ENCODE results near the gene PLPPR3.

DNA sequence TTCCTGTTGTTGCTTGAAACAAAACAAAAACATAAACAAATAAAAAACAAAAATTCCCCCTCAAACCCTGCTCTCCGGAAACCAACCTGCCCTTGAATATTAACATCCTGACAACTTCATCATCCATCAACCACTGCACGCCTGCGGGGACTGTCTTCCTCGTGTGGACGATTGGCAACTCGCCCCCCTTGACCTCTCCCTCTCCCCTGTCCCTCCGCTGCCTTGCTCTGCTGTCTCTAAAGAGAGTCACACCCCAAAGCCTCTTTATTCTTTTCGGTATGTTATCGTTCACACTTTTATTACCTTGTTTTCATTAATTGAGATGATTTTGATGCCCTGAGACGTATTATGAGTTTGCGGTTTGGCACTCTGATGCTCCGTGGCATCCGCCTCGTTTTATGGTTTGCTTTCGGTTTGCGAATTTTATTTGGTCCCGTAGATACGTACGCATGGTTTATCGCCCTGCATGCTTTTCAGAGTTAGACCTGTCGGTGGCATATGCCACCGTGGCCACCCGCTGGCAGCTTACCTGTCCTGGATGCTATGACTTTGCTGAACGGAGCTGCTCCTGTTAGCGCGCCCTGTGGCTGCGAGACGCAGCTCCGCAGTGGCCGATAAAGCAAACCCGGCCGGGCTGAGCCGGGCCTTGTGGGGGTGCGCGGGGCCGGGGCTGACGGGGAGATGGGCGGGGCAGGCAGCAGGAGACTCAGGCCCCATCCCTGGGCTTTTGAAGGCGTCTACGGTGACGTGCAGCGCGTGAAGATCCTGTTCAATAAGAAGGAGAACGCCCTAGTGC lies 13.9 kb downstream of the PLPPR3 start:
- TF ChIP-seq, protein P1, sequence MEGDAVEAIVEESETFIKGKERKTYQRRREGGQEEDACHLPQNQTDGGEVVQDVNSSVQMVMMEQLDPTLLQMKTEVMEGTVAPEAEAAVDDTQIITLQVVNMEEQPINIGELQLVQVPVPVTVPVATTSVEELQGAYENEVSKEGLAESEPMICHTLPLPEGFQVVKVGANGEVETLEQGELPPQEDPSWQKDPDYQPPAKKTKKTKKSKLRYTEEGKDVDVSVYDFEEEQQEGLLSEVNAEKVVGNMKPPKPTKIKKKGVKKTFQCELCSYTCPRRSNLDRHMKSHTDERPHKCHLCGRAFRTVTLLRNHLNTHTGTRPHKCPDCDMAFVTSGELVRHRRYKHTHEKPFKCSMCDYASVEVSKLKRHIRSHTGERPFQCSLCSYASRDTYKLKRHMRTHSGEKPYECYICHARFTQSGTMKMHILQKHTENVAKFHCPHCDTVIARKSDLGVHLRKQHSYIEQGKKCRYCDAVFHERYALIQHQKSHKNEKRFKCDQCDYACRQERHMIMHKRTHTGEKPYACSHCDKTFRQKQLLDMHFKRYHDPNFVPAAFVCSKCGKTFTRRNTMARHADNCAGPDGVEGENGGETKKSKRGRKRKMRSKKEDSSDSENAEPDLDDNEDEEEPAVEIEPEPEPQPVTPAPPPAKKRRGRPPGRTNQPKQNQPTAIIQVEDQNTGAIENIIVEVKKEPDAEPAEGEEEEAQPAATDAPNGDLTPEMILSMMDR (IDR thresholded peaks at IDR 0.05; ENCODE audit: borderline replicate concordance, extremely low read depth, low read length, poor library complexity, severe bottlenecking) = no peak
- no peak for TF ChIP-seq EZH2 (IDR thresholded peaks at IDR 0.05; ENCODE audit: borderline replicate concordance, low read depth, low read length, severe bottlenecking)
